ENCODE results near the gene IFT27.

IFT27 gene

DNA sequence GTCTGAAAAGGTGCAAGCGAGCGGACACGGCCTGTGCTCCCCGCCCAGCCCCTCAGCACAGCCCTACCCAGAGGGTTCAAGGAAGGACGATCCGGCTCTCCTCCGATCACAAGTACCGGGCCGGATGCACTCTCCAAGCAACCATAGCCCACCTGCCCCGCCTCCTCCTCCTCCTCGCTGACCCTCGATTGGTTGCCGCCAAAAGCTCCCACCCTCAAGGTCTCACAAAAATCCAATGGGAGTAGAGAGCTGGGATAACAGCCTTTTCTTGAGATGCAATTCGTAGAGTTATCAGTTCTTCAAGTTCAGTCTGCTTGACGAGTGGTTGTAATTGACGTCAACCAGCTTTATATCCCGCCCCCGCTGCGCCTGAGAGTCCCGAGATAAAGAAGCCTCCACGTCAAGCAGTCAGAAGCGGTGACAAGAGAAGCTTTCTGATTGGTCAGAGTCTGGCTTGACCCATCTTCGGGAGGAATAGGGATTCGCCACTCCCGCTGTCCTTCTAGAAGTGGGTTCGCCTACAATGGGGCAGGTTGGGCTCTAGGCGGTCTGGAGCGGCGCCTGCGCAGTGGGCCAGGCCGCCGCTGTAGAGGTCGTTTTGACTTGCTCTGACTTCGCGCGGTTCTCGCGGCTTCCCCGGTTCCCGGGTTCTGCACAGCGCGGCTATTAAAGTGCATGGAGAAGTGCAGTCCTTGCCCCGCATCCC lies at the start of gene IFT27:
IFT27 (minus strand) TSS at position 156 of the 706 bp plus-strand sequence. CDS start 412 bp downstream, outside the sequence.
- no peaks in the 10 kb centered on the region for H3K9me3 Mint-ChIP-seq
- peak within 1 kb of the TSS; percentile 87 for H3K27ac Mint-ChIP-seq
- peaks cover 23% of the 10 kb centered on the region for H3K4me1 Mint-ChIP-seq (ENCODE audit: low read depth)

GRCh38 chr22:36824655-36825054 lies 48.7 kb upstream of the IFT27 start:
- no peak for DNase-seq (ENCODE audit: low spot score)
- no peaks in the 10 kb centered on the region for H3K36me3 Mint-ChIP-seq (ENCODE audit: low read depth)
- no peaks in the 10 kb centered on the region for H3K4me1 Mint-ChIP-seq (ENCODE audit: low read depth)
- peaks cover 20% of the 10 kb centered on the region for H3K27me3 Mint-ChIP-seq (ENCODE audit: low read depth)
- no peak overlapping the region for H3K4me3 Mint-ChIP-seq
- H3K9me3 Mint-ChIP-seq = no peaks in the 10 kb centered on the region
- peak overlapping the region; percentile 1 for H3K27ac Mint-ChIP-seq

More for the DNA sequence above, at the start of gene IFT27:
- Mint-ChIP-seq H3K27me3 (ENCODE audit: low read depth) (no peaks in the 10 kb centered on the region), H3K4me3 (peak within 1 kb of the TSS; percentile 80), H3K36me3 (ENCODE audit: low read depth) (no peaks in the 10 kb centered on the region)
- DNase-seq (ENCODE audit: low spot score) = peak; percentile 98

- no peak overlapping the region for H3K27ac Mint-ChIP-seq
- no peaks in the 10 kb centered on the region for H3K36me3 Mint-ChIP-seq (ENCODE audit: low read depth)
- H3K4me1 Mint-ChIP-seq (ENCODE audit: low read depth) = no peaks in the 10 kb centered on the region
- H3K9me3 Mint-ChIP-seq = no peaks in the 10 kb centered on the region
- no peak for DNase-seq (ENCODE audit: low spot score)
- peaks cover 32% of the 10 kb centered on the region for H3K27me3 Mint-ChIP-seq (ENCODE audit: low read depth)
- H3K4me3 Mint-ChIP-seq = no peak overlapping the region
Measured at GRCh38 chr22:36823186-36823839, 47.4 kb upstream of the IFT27 start.

DNA sequence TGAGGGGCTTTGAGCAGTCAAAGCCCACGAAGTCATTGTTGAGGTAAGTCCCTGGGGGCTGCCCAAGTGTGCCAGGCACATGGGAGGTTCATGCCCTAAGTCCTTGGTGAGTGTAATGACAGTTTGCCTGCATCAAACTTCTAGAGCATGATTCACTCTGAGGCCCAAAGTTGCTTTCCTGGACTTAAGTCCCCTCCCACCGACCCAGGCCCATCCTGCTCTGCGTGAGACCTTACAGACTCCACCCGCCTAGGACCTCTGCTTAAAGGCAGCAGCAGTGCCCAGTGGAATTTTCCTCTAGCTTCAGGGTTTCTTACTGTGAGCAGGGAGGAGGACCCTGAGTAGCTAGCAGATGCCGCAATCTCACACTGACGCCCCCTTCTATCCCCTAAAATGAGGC lies 46.7 kb upstream of the IFT27 start:
- no peak overlapping the region for H3K27ac Mint-ChIP-seq
- DNase-seq (ENCODE audit: low spot score) = no peak
- H3K9me3 Mint-ChIP-seq = no peaks in the 10 kb centered on the region
- no peaks in the 10 kb centered on the region for H3K4me1 Mint-ChIP-seq (ENCODE audit: low read depth)
- H3K4me3 Mint-ChIP-seq = no peak overlapping the region
- H3K27me3 Mint-ChIP-seq (ENCODE audit: low read depth) = peaks cover 39% of the 10 kb centered on the region
- H3K36me3 Mint-ChIP-seq (ENCODE audit: low read depth) = peaks cover 1% of the 10 kb centered on the region

GRCh38 chr22:36819112-36819511 lies 43.2 kb upstream of the IFT27 start:
- peaks cover 1% of the 10 kb centered on the region for H3K4me1 Mint-ChIP-seq (ENCODE audit: low read depth)
- peaks cover 1% of the 10 kb centered on the region for H3K36me3 Mint-ChIP-seq (ENCODE audit: low read depth)
- H3K27ac Mint-ChIP-seq = no peak overlapping the region
- H3K27me3 Mint-ChIP-seq (ENCODE audit: low read depth) = peaks cover 68% of the 10 kb centered on the region
- no peak overlapping the region for H3K4me3 Mint-ChIP-seq
- DNase-seq (ENCODE audit: low spot score) = no peak
- no peaks in the 10 kb centered on the region for H3K9me3 Mint-ChIP-seq

DNA sequence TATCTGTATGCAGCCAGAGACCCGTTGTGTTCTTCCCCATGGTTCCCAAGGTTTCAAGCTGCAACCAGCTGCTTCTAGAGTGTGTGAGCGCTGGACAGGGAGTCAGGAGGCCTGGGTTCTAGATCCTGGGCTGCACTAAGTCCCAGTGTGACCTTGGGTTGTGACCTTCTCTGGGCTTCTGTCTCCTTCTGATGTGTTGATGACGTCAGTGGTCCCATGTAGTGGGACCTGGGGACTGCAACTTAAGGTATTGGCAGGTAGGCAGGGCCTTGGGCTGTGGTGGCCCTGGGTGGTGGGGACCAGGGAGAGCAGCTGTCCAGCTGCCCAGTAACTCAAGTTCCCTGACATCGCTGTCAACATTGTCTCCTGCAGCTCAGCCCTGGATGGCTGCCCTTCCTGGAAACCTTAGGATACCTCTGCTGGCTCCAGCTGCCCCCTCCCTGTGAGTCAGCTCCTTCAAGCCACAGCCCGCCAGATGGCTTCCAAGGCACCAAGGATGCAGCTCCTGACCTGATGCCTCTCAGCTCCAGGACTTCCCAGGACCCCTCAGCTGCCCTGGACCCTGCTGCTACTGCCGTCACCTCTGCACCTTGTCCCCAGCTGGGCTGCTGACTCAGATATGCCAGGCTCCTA lies 42.2 kb upstream of the IFT27 start:
- H3K4me1 Mint-ChIP-seq (ENCODE audit: low read depth) = peaks cover 1% of the 10 kb centered on the region
- H3K36me3 Mint-ChIP-seq (ENCODE audit: low read depth) = peaks cover 1% of the 10 kb centered on the region
- no peak overlapping the region for H3K4me3 Mint-ChIP-seq
- peaks cover 72% of the 10 kb centered on the region for H3K27me3 Mint-ChIP-seq (ENCODE audit: low read depth)
- H3K27ac Mint-ChIP-seq = no peak overlapping the region
- DNase-seq (ENCODE audit: low spot score) = no peak
- no peaks in the 10 kb centered on the region for H3K9me3 Mint-ChIP-seq

- H3K4me3 Mint-ChIP-seq = no peak overlapping the region
- DNase-seq (ENCODE audit: low spot score) = no peak
- H3K27me3 Mint-ChIP-seq (ENCODE audit: low read depth) = peaks cover 71% of the 10 kb centered on the region
- peaks cover 1% of the 10 kb centered on the region for H3K36me3 Mint-ChIP-seq (ENCODE audit: low read depth)
- no peak overlapping the region for H3K27ac Mint-ChIP-seq
- H3K9me3 Mint-ChIP-seq = no peaks in the 10 kb centered on the region
- peaks cover 1% of the 10 kb centered on the region for H3K4me1 Mint-ChIP-seq (ENCODE audit: low read depth)
Measured at GRCh38 chr22:36817525-36817848, 41.6 kb upstream of the IFT27 start.

GRCh38 chr22:36816636-36817524 lies 41.0 kb upstream of the IFT27 start, which contains the start of gene PVALB:
Gene PVALB, minus strand, starts transcription at chr22:36817035. Its CDS starts 30 bp downstream, at chr22:36817005.
- Mint-ChIP-seq H3K4me3 (no peak within 1 kb of the TSS), H3K27ac (no peak within 1 kb of the TSS), H3K4me1 (ENCODE audit: low read depth) (peaks cover 1% of the 10 kb centered on the region), H3K9me3 (no peaks in the 10 kb centered on the region), H3K27me3 (ENCODE audit: low read depth) (peaks cover 73% of the 10 kb centered on the region), H3K36me3 (ENCODE audit: low read depth) (peaks cover 1% of the 10 kb centered on the region)
- no peak for DNase-seq (ENCODE audit: low spot score)

GRCh38 chr22:36816339-36816635 lies 40.4 kb upstream of the IFT27 start:
- Mint-ChIP-seq H3K36me3 (ENCODE audit: low read depth) (peaks cover 1% of the 10 kb centered on the region), H3K4me3 (no peak overlapping the region), H3K27ac (no peak overlapping the region), H3K27me3 (ENCODE audit: low read depth) (peaks cover 73% of the 10 kb centered on the region), H3K4me1 (ENCODE audit: low read depth) (peaks cover 1% of the 10 kb centered on the region), H3K9me3 (no peaks in the 10 kb centered on the region)
- no peak for DNase-seq (ENCODE audit: low spot score)

DNA sequence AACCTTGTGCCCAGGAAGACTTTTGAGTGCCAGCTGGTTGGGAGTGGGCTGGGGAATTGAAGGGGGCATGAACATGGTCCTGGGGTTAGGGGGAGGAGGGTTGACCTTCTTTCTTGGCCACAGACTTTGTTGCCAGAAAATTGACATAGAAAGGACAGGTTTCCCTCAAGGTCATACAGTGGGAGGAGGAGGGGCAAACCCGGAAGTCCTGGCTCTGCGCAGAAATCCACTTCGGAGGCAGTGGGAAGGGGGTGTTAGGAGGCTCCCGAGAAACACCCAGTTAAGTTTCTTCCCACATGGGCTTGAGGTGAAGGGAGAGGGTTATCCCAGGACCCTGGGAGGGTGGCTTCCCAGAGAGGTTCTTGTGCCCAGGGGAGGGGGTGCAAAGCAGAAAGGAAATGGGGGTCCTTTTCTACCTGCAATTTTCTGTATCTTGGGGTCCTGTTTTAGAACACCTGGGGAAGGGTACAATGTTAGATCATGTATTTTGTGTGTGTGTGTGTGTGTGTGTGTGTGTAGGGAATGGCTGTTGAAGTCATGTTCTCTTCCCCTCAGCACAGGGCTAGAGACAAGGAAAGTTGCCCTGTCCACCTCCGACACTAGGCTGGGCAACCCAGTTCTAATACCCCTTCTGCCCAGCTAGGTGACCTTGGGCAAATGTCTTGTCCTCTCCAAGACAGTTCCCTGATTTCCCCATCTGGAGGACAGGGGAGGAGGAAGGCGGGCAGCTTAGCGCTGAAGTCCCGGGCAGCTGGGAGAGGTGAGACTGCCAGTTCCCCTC lies 39.8 kb upstream of the IFT27 start:
- H3K9me3 Mint-ChIP-seq = no peaks in the 10 kb centered on the region
- H3K4me3 Mint-ChIP-seq = no peak overlapping the region
- H3K36me3 Mint-ChIP-seq (ENCODE audit: low read depth) = peaks cover 1% of the 10 kb centered on the region
- peaks cover 72% of the 10 kb centered on the region for H3K27me3 Mint-ChIP-seq (ENCODE audit: low read depth)
- DNase-seq (ENCODE audit: low spot score) = no peak
- H3K27ac Mint-ChIP-seq = no peak overlapping the region
- peaks cover 1% of the 10 kb centered on the region for H3K4me1 Mint-ChIP-seq (ENCODE audit: low read depth)

GRCh38 chr22:36814801-36815200 lies 38.9 kb upstream of the IFT27 start:
- no peak overlapping the region for H3K27ac Mint-ChIP-seq
- H3K4me1 Mint-ChIP-seq (ENCODE audit: low read depth) = peaks cover 1% of the 10 kb centered on the region
- peaks cover 1% of the 10 kb centered on the region for H3K36me3 Mint-ChIP-seq (ENCODE audit: low read depth)
- no peak overlapping the region for H3K4me3 Mint-ChIP-seq
- no peaks in the 10 kb centered on the region for H3K9me3 Mint-ChIP-seq
- peaks cover 65% of the 10 kb centered on the region for H3K27me3 Mint-ChIP-seq (ENCODE audit: low read depth)
- DNase-seq (ENCODE audit: low spot score) = no peak

DNA sequence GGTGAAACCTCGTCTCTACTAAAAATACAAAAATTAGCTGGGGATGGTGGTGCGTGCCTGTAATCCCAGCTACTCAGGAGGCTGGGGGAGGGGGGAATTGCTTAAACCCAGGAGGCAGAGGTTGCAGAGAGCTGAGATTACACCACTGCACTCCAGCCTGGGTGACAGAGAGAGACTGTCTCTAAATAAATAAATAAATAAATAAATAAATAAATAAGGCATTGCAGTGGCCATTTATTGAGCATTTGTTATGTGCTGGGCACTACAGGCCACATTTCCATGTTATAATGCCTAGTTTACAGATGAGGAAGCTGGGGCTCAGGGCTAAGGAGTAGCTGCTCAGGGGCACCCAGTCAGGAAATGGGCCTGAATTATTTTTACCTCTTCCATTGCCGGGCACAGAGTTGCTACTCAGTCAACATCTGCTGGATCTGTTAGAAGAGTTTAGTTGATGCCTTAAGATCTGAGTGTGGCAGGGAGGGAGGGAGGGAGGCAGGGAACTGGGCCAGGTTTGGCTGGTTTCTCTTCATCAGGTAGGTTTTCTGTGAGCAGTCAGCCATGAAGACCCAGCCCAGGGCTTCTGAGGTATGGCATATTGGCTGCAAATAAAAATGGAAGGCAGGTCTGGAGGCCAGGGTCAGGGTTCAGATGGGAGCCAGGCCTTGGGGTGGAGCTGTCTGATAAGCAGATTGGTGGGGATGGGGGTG lies 35.3 kb upstream of the IFT27 start:
- H3K27me3 Mint-ChIP-seq (ENCODE audit: low read depth) = peaks cover 38% of the 10 kb centered on the region
- H3K9me3 Mint-ChIP-seq = no peaks in the 10 kb centered on the region
- no peaks in the 10 kb centered on the region for H3K36me3 Mint-ChIP-seq (ENCODE audit: low read depth)
- H3K4me3 Mint-ChIP-seq = no peak overlapping the region
- peaks cover 6% of the 10 kb centered on the region for H3K4me1 Mint-ChIP-seq (ENCODE audit: low read depth)
- no peak for DNase-seq (ENCODE audit: low spot score)
- no peak overlapping the region for H3K27ac Mint-ChIP-seq

DNA sequence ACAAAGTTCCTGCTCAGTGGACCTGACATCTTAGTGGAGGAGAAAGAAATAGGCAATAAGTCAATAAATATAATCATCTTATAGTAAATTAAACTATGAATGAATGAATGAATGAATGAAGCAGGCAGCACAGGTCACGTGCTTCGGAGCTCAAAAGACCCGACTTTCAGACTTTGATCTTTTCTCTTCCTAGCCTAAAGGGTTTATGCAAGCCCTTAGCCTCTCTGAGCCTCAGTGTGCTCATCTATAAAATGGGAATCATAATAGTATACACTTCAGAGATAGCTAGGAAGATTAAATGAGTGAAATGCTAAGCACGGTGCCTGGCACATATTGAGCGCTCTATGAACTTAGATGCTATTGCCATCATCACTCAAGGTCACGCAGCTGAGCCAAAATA lies 33.4 kb upstream of the IFT27 start:
- peaks cover 20% of the 10 kb centered on the region for H3K27me3 Mint-ChIP-seq (ENCODE audit: low read depth)
- no peaks in the 10 kb centered on the region for H3K36me3 Mint-ChIP-seq (ENCODE audit: low read depth)
- no peaks in the 10 kb centered on the region for H3K9me3 Mint-ChIP-seq
- DNase-seq (ENCODE audit: low spot score) = no peak
- H3K27ac Mint-ChIP-seq = no peak overlapping the region
- H3K4me3 Mint-ChIP-seq = no peak overlapping the region
- peaks cover 5% of the 10 kb centered on the region for H3K4me1 Mint-ChIP-seq (ENCODE audit: low read depth)

Measured in T-helper 2 cell treated with Interferon-gamma antibody and Interleukin-4, amounts not matched to agents 5 μg/mL and 100 μg/mL, for 36 hours (primary cell).